Measurements from ENCODE around the gene NEFH. TPM values are rescaled to one million over a fixed set of nuclear protein-coding genes. Genes with fewer than 3 reads are reported as not detected.
A peak's percentile ranks its signal among the peaks of the same experiment; 100 is the strongest.

NEFH gene
- total and polyA plus RNA-seq, 9 donors: 0.14 to 5.1 (median 3.1) TPM

DNA sequence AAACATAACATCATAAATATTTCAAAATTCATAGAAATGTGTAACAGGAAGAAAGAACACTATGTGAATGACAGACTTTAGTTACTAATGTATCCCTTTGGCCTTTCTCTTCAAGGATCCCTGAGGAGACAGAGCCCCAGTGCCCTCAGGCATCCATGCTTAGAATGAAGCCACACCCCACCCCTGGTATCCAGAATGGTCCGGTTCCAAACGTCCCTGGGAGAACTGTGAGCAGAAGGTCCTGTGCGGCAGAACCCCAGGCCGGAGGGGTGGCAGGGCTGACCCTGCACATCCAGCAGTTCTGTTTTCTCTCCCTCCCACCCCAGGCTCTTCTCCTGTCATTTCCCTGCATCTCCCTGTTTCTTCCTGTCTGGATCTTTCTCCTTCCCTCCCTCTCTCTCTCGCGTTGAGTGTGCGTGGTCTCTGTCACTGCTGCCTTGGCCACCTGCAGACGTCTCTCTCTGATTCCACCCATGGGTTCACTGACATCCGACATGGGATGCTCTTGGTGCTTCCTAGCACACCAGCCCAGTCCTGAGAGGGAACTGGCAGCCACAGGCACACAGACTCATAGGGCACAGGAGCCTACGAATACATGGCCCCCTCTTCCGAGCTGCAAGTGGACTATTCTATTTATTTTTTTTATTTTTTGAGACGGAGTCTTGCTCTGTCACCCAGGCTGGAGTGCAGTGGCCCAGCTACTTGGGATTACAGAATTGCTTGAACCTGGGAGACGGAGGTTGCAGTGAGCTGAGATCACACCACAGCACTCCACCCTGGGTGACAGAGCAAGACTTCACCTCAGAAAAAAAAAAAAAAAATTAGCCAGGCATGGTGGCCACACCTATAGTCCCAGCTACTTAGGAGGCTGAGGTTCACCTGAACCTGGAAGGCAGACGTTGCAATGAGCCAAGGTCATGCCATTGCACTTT, 35.9 kb upstream of the NEFH start:
- H3K4me3 ChIP-seq (ENCODE audit: low read length): no peak overlapping the region
- no peak overlapping the region for H3K27ac ChIP-seq (ENCODE audit: low read length)
- H3K4me1 ChIP-seq (ENCODE audit: control insufficient read depth, insufficient read depth, low read length): no peaks in the 10 kb centered on the region
- H3K9me3 ChIP-seq (replicated peaks; ENCODE audit: control insufficient read depth, low read depth, low read length): no peaks in the 10 kb centered on the region
- 51% methylated on average over 10 of the region's 14 CpGs for WGBS (ENCODE audit: insufficient coverage)
- no peak for DNase-seq
- no peaks in the 10 kb centered on the region for H3K36me3 ChIP-seq (ENCODE audit: control insufficient read depth, insufficient read depth, low read length)
- peaks cover 2% of the 10 kb centered on the region for H3K27me3 ChIP-seq (ENCODE audit: control insufficient read depth, insufficient read depth, low read length)

DNA sequence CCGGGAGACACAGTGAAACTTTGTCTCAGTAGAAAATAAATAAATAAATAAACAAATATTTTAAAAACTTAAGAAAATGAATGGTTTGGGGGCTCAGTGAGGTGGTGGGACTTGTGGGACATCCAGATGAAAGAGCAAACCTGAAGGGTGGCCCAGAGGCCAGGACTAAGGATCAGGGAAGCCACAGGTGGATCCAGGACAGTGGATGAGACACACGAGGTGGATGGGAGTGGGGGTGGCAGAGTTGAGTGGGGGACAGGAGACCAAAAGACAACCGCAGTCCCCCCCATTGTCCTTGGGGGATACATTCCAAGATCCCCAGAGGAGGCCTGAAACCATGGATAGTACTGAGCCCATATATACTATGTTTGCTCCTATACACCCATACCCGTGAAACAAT, 34.5 kb upstream of the NEFH start:
- Histone ChIP-seq H3K27me3 (ENCODE audit: control insufficient read depth, insufficient read depth, low read length) (peaks cover 2% of the 10 kb centered on the region), H3K4me3 (ENCODE audit: low read length) (no peak overlapping the region), H3K4me1 (ENCODE audit: control insufficient read depth, insufficient read depth, low read length) (no peaks in the 10 kb centered on the region), H3K27ac (ENCODE audit: low read length) (no peak overlapping the region), H3K36me3 (ENCODE audit: control insufficient read depth, insufficient read depth, low read length) (no peaks in the 10 kb centered on the region), H3K9me3 (replicated peaks; ENCODE audit: control insufficient read depth, low read depth, low read length) (no peaks in the 10 kb centered on the region)
- DNase-seq: no peak
- WGBS (ENCODE audit: insufficient coverage): no CpG with 5 or more reads among the region's 4 CpGs

DNA sequence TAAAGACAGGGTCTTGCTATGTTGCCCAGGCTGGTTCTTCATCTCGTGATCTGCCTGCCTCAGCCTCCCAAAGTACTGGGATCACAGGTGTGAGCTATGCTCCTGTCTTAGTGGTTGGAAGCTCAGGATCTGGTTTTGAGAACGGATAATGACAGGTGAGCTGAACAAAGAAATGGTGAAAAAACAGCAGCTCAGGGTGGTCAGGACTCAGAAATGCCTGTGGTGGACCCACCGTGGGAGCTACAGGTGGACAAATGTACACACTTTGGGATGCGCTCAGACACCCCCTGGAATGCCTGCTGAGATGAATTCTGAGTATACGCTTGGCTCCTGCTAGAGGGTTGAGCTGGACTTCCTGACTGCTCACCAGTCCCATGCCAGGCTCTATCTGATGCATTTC, 32.1 kb upstream of the NEFH start:
- DNase-seq: no peak
- 73% methylated on average over 3 of the region's 5 CpGs for WGBS (ENCODE audit: insufficient coverage)

DNA sequence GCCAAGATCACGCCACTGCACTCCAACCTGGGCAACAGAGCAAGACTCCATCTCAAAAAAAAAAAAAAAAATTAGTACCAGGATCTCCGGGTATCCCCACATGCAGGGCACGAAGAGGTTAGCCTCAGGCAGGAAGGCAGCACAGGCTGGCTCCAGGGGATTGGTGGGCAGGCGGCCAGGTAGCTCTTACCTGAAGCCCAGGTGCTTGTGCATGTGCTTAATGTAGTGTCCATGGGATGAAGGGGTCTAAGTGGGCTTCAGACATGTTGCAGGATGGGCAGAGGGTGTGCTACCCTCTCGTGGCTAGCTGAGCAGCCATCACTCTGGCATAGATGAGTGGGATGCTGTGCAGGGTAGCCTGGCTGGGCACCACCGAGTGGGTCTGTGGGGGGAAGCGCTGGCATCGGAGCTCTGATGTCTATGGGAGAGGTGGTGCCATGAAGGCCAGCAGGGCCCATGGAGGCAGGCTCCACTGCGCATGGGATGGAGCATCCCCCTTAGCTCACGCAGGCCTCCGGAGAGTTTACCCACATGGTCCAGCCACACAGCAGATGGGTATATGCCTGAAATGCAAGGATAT, 30.6 kb upstream of the NEFH start:
- Histone ChIP-seq H3K4me1 (ENCODE audit: control insufficient read depth, insufficient read depth, low read length) (no peaks in the 10 kb centered on the region), H3K9me3 (replicated peaks; ENCODE audit: control insufficient read depth, low read depth, low read length) (no peaks in the 10 kb centered on the region), H3K4me3 (ENCODE audit: low read length) (no peak overlapping the region), H3K27me3 (ENCODE audit: control insufficient read depth, insufficient read depth, low read length) (no peaks in the 10 kb centered on the region), H3K27ac (ENCODE audit: low read length) (no peak overlapping the region), H3K36me3 (ENCODE audit: control insufficient read depth, insufficient read depth, low read length) (no peaks in the 10 kb centered on the region)
- 86% methylated on average over 9 of the region's 11 CpGs for WGBS (ENCODE audit: insufficient coverage)
- no peak for DNase-seq

More for the DNA sequence above, 32.1 kb upstream of the NEFH start:
- Histone ChIP-seq H3K27me3 (ENCODE audit: control insufficient read depth, insufficient read depth, low read length) (peaks cover 2% of the 10 kb centered on the region), H3K27ac (ENCODE audit: low read length) (no peak overlapping the region), H3K36me3 (ENCODE audit: control insufficient read depth, insufficient read depth, low read length) (no peaks in the 10 kb centered on the region), H3K9me3 (replicated peaks; ENCODE audit: control insufficient read depth, low read depth, low read length) (no peaks in the 10 kb centered on the region), H3K4me1 (ENCODE audit: control insufficient read depth, insufficient read depth, low read length) (no peaks in the 10 kb centered on the region), H3K4me3 (ENCODE audit: low read length) (no peak overlapping the region)

DNA sequence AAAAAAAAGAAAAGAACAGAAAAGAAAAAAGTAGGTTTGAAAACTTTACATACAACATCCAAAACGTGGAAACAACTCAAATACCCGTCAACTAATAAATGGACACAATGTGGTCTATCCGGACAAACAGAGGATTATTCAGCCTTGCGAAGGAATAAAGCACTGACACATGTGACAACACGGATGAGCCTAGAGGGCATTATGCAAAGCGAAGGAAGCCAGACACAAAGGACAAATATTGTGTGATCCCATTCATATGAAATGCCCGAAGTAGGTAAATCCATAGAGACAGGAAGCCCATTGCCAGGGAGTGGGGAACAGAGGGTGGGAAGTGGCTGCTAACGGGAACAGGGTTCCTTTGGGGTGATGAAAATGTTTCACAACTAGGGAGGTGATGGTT, 29.8 kb upstream of the NEFH start:
- Histone ChIP-seq H3K36me3 (ENCODE audit: control insufficient read depth, insufficient read depth, low read length) (no peaks in the 10 kb centered on the region), H3K9me3 (replicated peaks; ENCODE audit: control insufficient read depth, low read depth, low read length) (no peaks in the 10 kb centered on the region), H3K4me1 (ENCODE audit: control insufficient read depth, insufficient read depth, low read length) (no peaks in the 10 kb centered on the region), H3K27ac (ENCODE audit: low read length) (no peak overlapping the region), H3K27me3 (ENCODE audit: control insufficient read depth, insufficient read depth, low read length) (no peaks in the 10 kb centered on the region), H3K4me3 (ENCODE audit: low read length) (no peak overlapping the region)
- no peak for DNase-seq
- WGBS (ENCODE audit: insufficient coverage): 88% methylated on average over 5 of the region's 8 CpGs

DNA sequence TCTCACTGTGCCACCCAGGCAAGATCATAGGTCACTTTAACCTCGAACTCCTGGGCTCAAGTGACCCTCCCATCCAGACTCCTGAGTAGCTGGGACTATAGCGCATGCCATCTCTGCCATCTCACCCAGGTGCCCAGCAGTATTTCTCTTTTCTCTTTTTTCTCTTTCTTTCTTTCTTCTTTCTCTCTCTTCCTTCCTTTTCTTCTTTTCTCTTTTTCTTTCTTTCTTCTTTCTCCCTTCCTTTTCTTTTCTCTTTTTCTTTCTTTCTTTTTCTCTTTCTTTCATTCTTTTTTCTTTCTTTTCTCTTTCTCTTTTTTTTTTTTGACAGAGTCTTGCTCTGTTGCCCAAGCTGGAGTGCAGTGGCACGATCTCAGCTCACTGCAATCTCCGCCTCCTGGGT, 28.2 kb upstream of the NEFH start:
- no peak overlapping the region for H3K4me3 ChIP-seq (ENCODE audit: low read length)
- 71% methylated on average over 2 of the region's 4 CpGs for WGBS (ENCODE audit: insufficient coverage)
- H3K27ac ChIP-seq (ENCODE audit: low read length): no peak overlapping the region
- no peaks in the 10 kb centered on the region for H3K9me3 ChIP-seq (replicated peaks; ENCODE audit: control insufficient read depth, low read depth, low read length)
- no peaks in the 10 kb centered on the region for H3K36me3 ChIP-seq (ENCODE audit: control insufficient read depth, insufficient read depth, low read length)
- peaks cover 4% of the 10 kb centered on the region for H3K4me1 ChIP-seq (ENCODE audit: control insufficient read depth, insufficient read depth, low read length)
- H3K27me3 ChIP-seq (ENCODE audit: control insufficient read depth, insufficient read depth, low read length): no peaks in the 10 kb centered on the region
- DNase-seq: no peak

DNA sequence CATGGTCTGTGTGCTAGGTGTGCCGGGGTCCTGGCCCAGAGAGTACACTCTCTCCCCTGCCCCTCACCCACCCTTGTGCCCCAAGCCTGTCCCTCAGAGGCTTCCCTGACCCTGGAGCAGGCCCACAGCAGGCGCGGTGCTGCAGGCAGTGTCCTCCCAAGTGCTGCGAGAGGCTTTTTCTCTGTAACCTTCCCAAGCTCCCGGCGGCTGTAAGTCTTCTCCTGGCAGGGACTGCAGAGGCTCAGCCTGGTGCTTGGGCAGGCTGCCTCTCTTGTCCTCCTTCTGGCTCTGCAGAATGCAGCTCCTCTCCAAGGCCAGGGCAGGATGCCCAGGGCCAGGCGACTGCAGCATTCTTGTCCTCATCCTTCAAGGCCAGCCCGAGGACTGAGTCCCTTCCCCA, 25.7 kb upstream of the NEFH start:
- Histone ChIP-seq H3K9me3 (replicated peaks; ENCODE audit: control insufficient read depth, low read depth, low read length) (no peaks in the 10 kb centered on the region), H3K36me3 (ENCODE audit: control insufficient read depth, insufficient read depth, low read length) (no peaks in the 10 kb centered on the region), H3K4me1 (ENCODE audit: control insufficient read depth, insufficient read depth, low read length) (peaks cover 4% of the 10 kb centered on the region), H3K27me3 (ENCODE audit: control insufficient read depth, insufficient read depth, low read length) (no peaks in the 10 kb centered on the region), H3K4me3 (ENCODE audit: low read length) (no peak overlapping the region), H3K27ac (ENCODE audit: low read length) (peak overlapping the region; percentile 7)
- WGBS (ENCODE audit: insufficient coverage): 44% methylated on average over 7 of the region's 8 CpGs
- DNase-seq: peak; percentile 37

DNA sequence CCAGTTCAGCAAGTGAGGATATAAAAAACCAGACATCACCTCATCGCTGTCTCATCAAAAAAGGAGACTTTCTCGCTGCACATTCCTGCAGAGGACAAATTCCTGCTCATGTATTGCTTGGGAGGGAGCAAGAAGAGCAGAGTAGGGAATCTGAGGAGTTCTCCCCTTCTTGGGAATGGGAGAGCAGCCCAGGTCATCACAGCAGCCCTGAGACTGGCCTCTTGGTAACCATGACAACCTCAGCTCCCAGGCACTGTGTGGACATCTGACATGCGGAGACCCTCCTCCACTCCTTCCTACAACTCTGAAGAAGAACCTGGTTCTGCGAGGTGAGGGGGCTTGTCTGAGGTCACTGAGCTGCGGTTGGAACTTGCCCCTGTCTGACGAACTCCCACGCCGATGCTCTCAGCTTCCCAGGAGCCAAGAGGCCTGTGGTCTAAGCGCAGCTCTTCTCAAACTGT, 23.8 kb upstream of the NEFH start:
- Histone ChIP-seq H3K36me3 (ENCODE audit: control insufficient read depth, insufficient read depth, low read length) (no peaks in the 10 kb centered on the region), H3K4me3 (ENCODE audit: low read length) (no peak overlapping the region), H3K27me3 (ENCODE audit: control insufficient read depth, insufficient read depth, low read length) (no peaks in the 10 kb centered on the region), H3K4me1 (ENCODE audit: control insufficient read depth, insufficient read depth, low read length) (peaks cover 4% of the 10 kb centered on the region), H3K27ac (ENCODE audit: low read length) (no peak overlapping the region), H3K9me3 (replicated peaks; ENCODE audit: control insufficient read depth, low read depth, low read length) (no peaks in the 10 kb centered on the region)
- WGBS (ENCODE audit: insufficient coverage): 43% methylated on average over 6 of the region's 9 CpGs
- peak; percentile 56 for DNase-seq

DNA sequence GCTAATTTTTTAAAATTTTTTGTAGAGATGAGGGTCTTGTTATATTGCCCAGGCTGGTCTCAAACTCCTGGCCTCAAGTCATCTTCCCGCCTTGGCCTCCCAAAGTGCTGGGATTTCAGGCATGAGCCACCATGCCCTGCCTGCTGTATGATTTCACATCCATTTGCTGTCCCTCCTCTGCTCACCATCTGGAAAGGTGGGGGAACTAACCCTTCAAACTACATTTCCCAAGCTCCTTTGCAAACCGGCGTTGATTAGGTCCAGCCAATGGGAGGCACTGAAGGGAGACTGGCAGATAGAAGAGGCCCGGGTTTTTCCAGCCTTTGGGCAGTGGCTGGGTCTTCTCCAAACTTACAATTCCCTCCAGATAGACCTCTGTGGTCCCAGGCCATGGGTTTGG, 22.3 kb upstream of the NEFH start:
- Histone ChIP-seq H3K4me1 (ENCODE audit: control insufficient read depth, insufficient read depth, low read length) (peaks cover 4% of the 10 kb centered on the region), H3K4me3 (ENCODE audit: low read length) (no peak overlapping the region), H3K9me3 (replicated peaks; ENCODE audit: control insufficient read depth, low read depth, low read length) (no peaks in the 10 kb centered on the region), H3K36me3 (ENCODE audit: control insufficient read depth, insufficient read depth, low read length) (no peaks in the 10 kb centered on the region), H3K27me3 (ENCODE audit: control insufficient read depth, insufficient read depth, low read length) (no peaks in the 10 kb centered on the region), H3K27ac (ENCODE audit: low read length) (no peak overlapping the region)
- 0% methylated on average over 1 of the region's 4 CpGs for whole genome bisulfite sequencing (ENCODE audit: insufficient coverage)
- peak; percentile 40 for DNase-seq

DNA sequence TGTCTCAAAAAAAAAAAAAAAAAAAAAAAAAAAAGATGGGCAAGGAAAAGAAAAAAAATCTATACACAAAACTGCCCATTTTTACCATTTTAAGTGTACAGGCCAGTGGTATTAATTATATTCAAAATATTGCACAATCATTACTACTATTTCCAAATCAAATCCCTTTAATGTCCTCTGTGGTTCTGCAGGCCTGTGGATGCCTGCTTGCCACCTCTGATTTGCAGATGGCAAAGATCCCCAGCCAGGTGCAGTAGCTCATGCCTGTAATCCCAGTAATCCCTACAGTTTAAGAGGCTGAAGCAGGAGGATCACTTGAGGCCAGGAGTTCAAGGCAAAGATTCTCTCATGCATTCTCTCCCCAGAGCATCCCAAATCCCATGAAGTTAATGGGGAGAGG, 21.5 kb upstream of the NEFH start:
- no peak for DNase-seq
- H3K27me3 ChIP-seq (ENCODE audit: control insufficient read depth, insufficient read depth, low read length): no peaks in the 10 kb centered on the region
- no peaks in the 10 kb centered on the region for H3K9me3 ChIP-seq (replicated peaks; ENCODE audit: control insufficient read depth, low read depth, low read length)
- H3K27ac ChIP-seq (ENCODE audit: low read length): no peak overlapping the region
- H3K4me3 ChIP-seq (ENCODE audit: low read length): no peak overlapping the region
- H3K36me3 ChIP-seq (ENCODE audit: control insufficient read depth, insufficient read depth, low read length): no peaks in the 10 kb centered on the region
- peaks cover 4% of the 10 kb centered on the region for H3K4me1 ChIP-seq (ENCODE audit: control insufficient read depth, insufficient read depth, low read length)
